Measurements from ENCODE around the gene VWA5B1. TPM values are rescaled to one million over a fixed set of nuclear protein-coding genes. Genes with fewer than 3 reads are reported as not detected.

VWA5B1 gene
- total and polyA plus RNA-seq, 2 of the 8 experiments (the other 6 are each of a cell fraction or from before 2014, with no cell fraction given), result 0.54 to 2.3 TPM

- Histone ChIP-seq H3K36me3 (ENCODE audit: control insufficient read depth in 2 of 4, insufficient read depth in 4 of 4, low read length in 3 of 4) (no peaks in the 10 kb centered on the region), H3K56ac (replicated peaks; ENCODE audit: insufficient read length, low read depth, low read length) (no peak overlapping the region), H3K4me2 (ENCODE audit: insufficient read depth in 1 of 2, low read depth in 2 of 2, low read length in 2 of 2) (no peak overlapping the region), H3K9ac (replicated peaks in 1 of 4; ENCODE audit: extremely low read depth in 1 of 4, low read depth in 3 of 4, low read length in 3 of 4) (no peak overlapping the region), H3K79me1 (ENCODE audit: low read depth, low read length) (no peaks in the 10 kb centered on the region), H4K91ac (replicated peaks; ENCODE audit: insufficient read length, low read length) (no peak overlapping the region), H3K18ac (ENCODE audit: extremely low read depth, low read length) (no peak overlapping the region), H2BK5ac (ENCODE audit: low read depth, low read length) (no peak overlapping the region), H3K4ac (replicated peaks; ENCODE audit: insufficient read length, low read depth, low read length) (no peak overlapping the region), H3K23ac (ENCODE audit: insufficient read length) (no peak overlapping the region), H2BK20ac (ENCODE audit: low read length) (no peak overlapping the region), H3K27ac (ENCODE audit: low read depth, low read length) (no peak overlapping the region), H3K4me1 (replicated peaks in 1 of 4; ENCODE audit: control insufficient read depth in 3 of 4, insufficient read depth in 4 of 4, low read length in 3 of 4) (peaks cover 0 to 4% (median 4%) of the 10 kb centered on the region in 4 experiments; a peak in 4 of 7 replicates), H3K9me3 (ENCODE audit: insufficient read depth in 2 of 2, low read depth in 1 of 2, low read length in 1 of 2) (no peaks in the 10 kb centered on the region), H4K8ac (ENCODE audit: extremely low read depth, insufficient read depth, low read length) (no peak overlapping the region), H4K20me1 (replicated peaks in 1 of 2; ENCODE audit: control insufficient read depth in 1 of 2, insufficient read depth in 2 of 2, low read length in 2 of 2) (peaks cover 0 to 8% of the 10 kb centered on the region in 2 experiments), H2AFZ (ENCODE audit: low read length) (no peak overlapping the region), H3K79me2 (ENCODE audit: control insufficient read depth in 1 of 2, insufficient read depth in 2 of 2, low read length in 2 of 2) (no peaks in the 10 kb centered on the region), H3K27me3 (replicated peaks in 1 of 4; ENCODE audit: control insufficient read depth in 3 of 4, extremely low read depth in 1 of 4, insufficient read depth in 3 of 4, low read length in 3 of 4) (peaks cover 53 to 87% (median 72%) of the 10 kb centered on the region in 4 experiments), H2BK120ac (replicated peaks; ENCODE audit: low read depth, low read length) (no peak overlapping the region), H3K4me3 (ENCODE audit: extremely low read depth in 1 of 4, insufficient read depth in 2 of 4, low read depth in 3 of 4, low read length in 4 of 4) (no peak overlapping the region), H2BK12ac (ENCODE audit: low read depth, low read length) (no peak overlapping the region), H4K5ac (ENCODE audit: insufficient read length, low read depth, low read length) (no peak overlapping the region), H3K23me2 (ENCODE audit: low read depth, low read length) (no peaks in the 10 kb centered on the region), H3K14ac (ENCODE audit: insufficient read length) (no peak overlapping the region), H2BK15ac (ENCODE audit: low read length) (no peak overlapping the region), H2AK5ac (ENCODE audit: low read depth, low read length) (no peak overlapping the region)
- no peak for DNase-seq (ENCODE audit: low read depth in 1 of 2, low spot score in 2 of 2)
- ChIA-PET CTCF (ENCODE audit: partially characterized antibody) (interaction anchor here (0.6 to 1.5 kb wide), 11 partner anchors 10 to 207 kb away, joined by 3 to 6 read pairs (median 4); no protein-coding TSS in a partner anchor), POLR2A (ENCODE audit: partially characterized antibody) (no interaction called here)
- no peak for FAIRE-seq
- WGBS, 2 experiments (ENCODE audit: extremely low coverage in 1 of 2, insufficient coverage in 1 of 2, insufficient read length in 1 of 2, insufficient replicate concordance in 2 of 2, low coverage in 1 of 2, low lambda C conversion rate in 2 of 2, missing lambda C conversion rate in 1 of 2), result 73% methylated on average over 11 of the region's 11 CpGs; no CpG with 5 or more reads in 1 of the 2 experiments
- TF ChIP-seq SIRT6 (IDR thresholded peaks at IDR 0.05; ENCODE audit: low read length), result no peak
- TF ChIP-seq TEAD4 (IDR thresholded peaks at IDR 0.05; ENCODE audit: low read depth, low read length), result no peak
- TF ChIP-seq CHD2 (IDR thresholded peaks at IDR 0.05; ENCODE audit: low read length), result no peak
- TF ChIP-seq RXRA (IDR thresholded peaks at IDR 0.05; ENCODE audit: insufficient read depth, low read depth, low read length), result no peak
- TF ChIP-seq EZH2 (IDR thresholded peaks at IDR 0.05; ENCODE audit: low read depth, low read length, severe bottlenecking), result no peak
- no peak for TF ChIP-seq TBP (IDR thresholded peaks at IDR 0.05; ENCODE audit: low read depth, low read length)
Measured at GRCh38 chr1:20401405-20402010, 110.8 kb downstream of the VWA5B1 start.

Data from H1 (cell line).